ENCODE data around the gene GTPBP3. TPM values are rescaled to one million over a fixed set of nuclear protein-coding genes. Genes with fewer than 3 reads are reported as not detected.

The GTPBP3 gene
- total and polyA plus RNA-seq, 9 of the 15 experiments (the other 6 are each of a cell fraction or from before 2014, with no cell fraction given) = 4.9 to 124 (median 22.6) TPM

DNA sequence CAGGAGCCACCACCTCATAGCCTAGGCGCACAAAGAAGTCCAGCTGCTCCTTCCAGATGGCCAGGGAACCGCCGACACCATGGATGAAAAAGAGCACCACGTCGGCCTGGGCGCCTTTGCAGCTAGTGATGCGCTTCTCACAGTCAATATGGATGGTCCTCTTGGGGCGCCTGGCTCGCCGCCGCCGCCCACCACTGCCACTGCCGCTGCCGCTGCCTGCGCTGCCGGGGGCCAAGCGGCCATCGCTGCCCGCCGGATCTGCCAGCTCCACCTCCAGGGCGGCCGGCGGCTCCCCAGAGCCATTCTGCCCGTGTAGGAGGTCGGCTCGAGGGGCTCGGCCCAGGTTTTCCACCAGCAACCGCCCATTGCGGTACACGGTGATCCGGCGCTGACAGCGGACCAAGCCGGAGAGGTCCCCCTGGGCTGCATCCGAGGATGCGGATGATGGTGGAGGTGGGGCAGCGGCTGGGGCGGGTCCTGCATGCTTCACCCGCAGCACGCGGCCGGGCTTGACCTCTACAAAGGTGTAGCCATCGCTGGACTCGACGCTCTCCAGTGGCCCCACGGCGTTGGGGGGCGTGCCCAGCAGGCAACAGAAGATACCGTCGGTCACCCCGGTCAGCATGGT lies 36.2 kb upstream of the GTPBP3 start:
- BruUV-seq (replicated peaks) = no TSS peak
- intact Hi-C loops (cut with micrococcal nuclease) = no loop called here
- FAIRE-seq (no peak), ATAC-seq (no peak), DNase-seq (ENCODE audit: extremely low read depth in 1 of 4, low spot score in 3 of 4) (no peak)
- no peaks in the 10 kb centered on the region for H4K20me1 ChIP-seq (replicated peaks; ENCODE audit: control insufficient read depth, insufficient read depth, low read length)
- ChIA-PET POLR2A (interaction anchor here (0.6 kb wide), 1 partner anchor 67 kb away, joined by 4 read pairs; no protein-coding TSS in a partner anchor), CTCF (ENCODE audit: low intra/inter-chr PET ratio) (interaction anchor here (0.6 kb wide), 1 partner anchor 79 kb away, joined by 3 read pairs; no protein-coding TSS in a partner anchor)
- H3K9me3 ChIP-seq (replicated peaks; ENCODE audit: control insufficient read depth, insufficient read depth, low read depth, low read length) = peaks cover 3% of the 10 kb centered on the region
- H3K79me2 ChIP-seq (ENCODE audit: control insufficient read depth, insufficient read depth, low read length) = peaks cover 10% of the 10 kb centered on the region
- H3K4me2 ChIP-seq (ENCODE audit: insufficient read depth, low read length) = no peak overlapping the region
- no peak overlapping the region for H2AFZ ChIP-seq (ENCODE audit: low read depth, low read length)
- in situ Hi-C loops (cut with MboI) = no loop called here
- TF ChIP-seq POLR2G (IDR thresholded peaks at IDR 0.05; ENCODE audit: low read depth, low read length) = 0 out of 2 replicates have a peak, but pooled peaks have one; percentile 14
- TF ChIP-seq BACH1 (tag; IDR thresholded peaks at IDR 0.05) = no peak
- TF ChIP-seq, protein P1, sequence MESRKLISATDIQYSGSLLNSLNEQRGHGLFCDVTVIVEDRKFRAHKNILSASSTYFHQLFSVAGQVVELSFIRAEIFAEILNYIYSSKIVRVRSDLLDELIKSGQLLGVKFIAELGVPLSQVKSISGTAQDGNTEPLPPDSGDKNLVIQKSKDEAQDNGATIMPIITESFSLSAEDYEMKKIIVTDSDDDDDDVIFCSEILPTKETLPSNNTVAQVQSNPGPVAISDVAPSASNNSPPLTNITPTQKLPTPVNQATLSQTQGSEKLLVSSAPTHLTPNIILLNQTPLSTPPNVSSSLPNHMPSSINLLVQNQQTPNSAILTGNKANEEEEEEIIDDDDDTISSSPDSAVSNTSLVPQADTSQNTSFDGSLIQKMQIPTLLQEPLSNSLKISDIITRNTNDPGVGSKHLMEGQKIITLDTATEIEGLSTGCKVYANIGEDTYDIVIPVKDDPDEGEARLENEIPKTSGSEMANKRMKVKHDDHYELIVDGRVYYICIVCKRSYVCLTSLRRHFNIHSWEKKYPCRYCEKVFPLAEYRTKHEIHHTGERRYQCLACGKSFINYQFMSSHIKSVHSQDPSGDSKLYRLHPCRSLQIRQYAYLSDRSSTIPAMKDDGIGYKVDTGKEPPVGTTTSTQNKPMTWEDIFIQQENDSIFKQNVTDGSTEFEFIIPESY (CRISPR knock-in tag; IDR thresholded peaks at IDR 0.05) = 0 out of 2 replicates have a peak, but pooled peaks have one; percentile 9
- no peak for TF ChIP-seq ZFX (CRISPR knock-in tag; IDR thresholded peaks at IDR 0.05)
- no peak for TF ChIP-seq FOXA3 (CRISPR knock-in tag; conservative IDR thresholded peaks at IDR 0.05 in 1 of 2, IDR thresholded peaks at IDR 0.05 in 1 of 2)
- TF ChIP-seq CHD4 (IDR thresholded peaks at IDR 0.05; ENCODE audit: insufficient read depth, insufficient replicate concordance, low read depth, low read length, poor library complexity, severe bottlenecking) = no peak
- peak; percentile 14; the same call in 1 of the 2 replicates for TF ChIP-seq RBFOX2 (IDR thresholded peaks at IDR 0.05; ENCODE audit: low read depth, low read length)
- no peak overlapping the region for H3K27ac ChIP-seq (ENCODE audit: extremely low read depth, low read depth, low read length)
- H3K4me1 ChIP-seq (replicated peaks in 1 of 2; ENCODE audit: control insufficient read depth in 2 of 2, insufficient read depth in 2 of 2, low read length in 2 of 2) = peaks cover 17 to 42% of the 10 kb centered on the region in 2 experiments; a peak in 4 of 5 replicates
- 91% methylated on average over 33 of the region's 51 CpGs for WGBS (ENCODE audit: insufficient coverage, low coverage, missing lambda C conversion rate)
- no peak overlapping the region for H3K4me3 ChIP-seq
- H3K27me3 ChIP-seq (ENCODE audit: control insufficient read depth in 2 of 2, insufficient read depth in 2 of 2, low read length in 2 of 2) = no peaks in the 10 kb centered on the region
- no peak overlapping the region for H3K9ac ChIP-seq (ENCODE audit: insufficient read depth in 1 of 2, low read depth in 2 of 2, low read length in 2 of 2)
- H3K9me1 ChIP-seq (ENCODE audit: control insufficient read depth, insufficient read depth, low read length) = no peaks in the 10 kb centered on the region
- peaks cover 25% of the 10 kb centered on the region for H3K36me3 ChIP-seq (ENCODE audit: control insufficient read depth, insufficient read depth, low read length)
